SIG-M5 (cell line): Measurements from ENCODE around the gene PPM1M.
"Not testable (repeated sequence)": the region's sequence is repeated elsewhere in the genome, so short reads cannot be mapped to it uniquely, and the experiment has no call there.

Experiments
- DNase-seq: peaks from one replicate; lab custom pipeline; 2025; lab: John Stamatoyannopoulos, UW

PPM1M gene

GRCh38 chr3:52246728-52247408 lies 1.3 kb downstream of the PPM1M start:
- no peak for DNase-seq

- DNase-seq: no peak
These were observed 2.0 kb downstream of the PPM1M start for GRCh38 chr3:52247409-52248164.

- no peak for DNase-seq
These were observed 2.6 kb downstream of the PPM1M start for GRCh38 chr3:52248165-52248541.

GRCh38 chr3:52248816-52249547 lies 3.4 kb downstream of the PPM1M start:
- no peak for DNase-seq

GRCh38 chr3:52249683-52250082 lies 4.1 kb downstream of the PPM1M start:
- DNase-seq: no peak

GRCh38 chr3:52250122-52250521 lies 4.6 kb downstream of the PPM1M start:
- DNase-seq: no peak

GRCh38 chr3:52253314-52254304 lies 8.1 kb downstream of the PPM1M start:
- DNase-seq: peak; percentile 84

- no peak for DNase-seq
These were observed 9.0 kb downstream of the PPM1M start for GRCh38 chr3:52254608-52255007.

- no peak for DNase-seq
These were observed 10.6 kb downstream of the PPM1M start for GRCh38 chr3:52256159-52256558.

- no peak for DNase-seq
These were observed 11.1 kb downstream of the PPM1M start for GRCh38 chr3:52256622-52257021.

GRCh38 chr3:52257911-52258310 lies 12.4 kb downstream of the PPM1M start:
- DNase-seq: no peak

- no peak for DNase-seq
These were observed 13.5 kb downstream of the PPM1M start for GRCh38 chr3:52259035-52259434.

GRCh38 chr3:52259448-52259847 lies 13.9 kb downstream of the PPM1M start:
- DNase-seq: no peak

- no peak for DNase-seq
These were observed 16.9 kb downstream of the PPM1M start for GRCh38 chr3:52262447-52262846.

- DNase-seq: no peak
These were observed 19.8 kb downstream of the PPM1M start for GRCh38 chr3:52265387-52265786.

- no peak for DNase-seq
These were observed 22.5 kb downstream of the PPM1M start for GRCh38 chr3:52268036-52268435.

- DNase-seq: no peak
These were observed 24.2 kb downstream of the PPM1M start for GRCh38 chr3:52269776-52270175.

GRCh38 chr3:52270252-52270754 lies 24.7 kb downstream of the PPM1M start:
- DNase-seq: no peak

GRCh38 chr3:52272172-52272571 lies 26.6 kb downstream of the PPM1M start:
- DNase-seq: not testable (repeated sequence)

- no peak for DNase-seq
These were observed 27.3 kb downstream of the PPM1M start for GRCh38 chr3:52272831-52273230.

- not testable (repeated sequence) for DNase-seq
These were observed 29.2 kb downstream of the PPM1M start for GRCh38 chr3:52274781-52275180.
